ENCODE measurements around the gene RGS7. TPM values are rescaled to one million over a fixed set of nuclear protein-coding genes. Genes with fewer than 3 reads are reported as not detected.

The RGS7 gene
- total and polyA plus RNA-seq, 2 of the 8 experiments (the other 6 are each of a cell fraction or from before 2014, with no cell fraction given) = 1.6 to 3.0 TPM

- TF ChIP-seq EZH2 (IDR thresholded peaks at IDR 0.05; ENCODE audit: low read depth, low read length, severe bottlenecking) = no peak
- no peak for TF ChIP-seq TAF1 (IDR thresholded peaks at IDR 0.05; ENCODE audit: low read depth, low read length)
- no peak for TF ChIP-seq BRCA1 (IDR thresholded peaks at IDR 0.05; ENCODE audit: low read depth, low read length)
- TF ChIP-seq BACH1 (IDR thresholded peaks at IDR 0.05; ENCODE audit: low read length) = no peak
- TF ChIP-seq CHD7 (IDR thresholded peaks at IDR 0.05; ENCODE audit: insufficient replicate concordance, low read length) = no peak
- no peak for TF ChIP-seq SP1 (IDR thresholded peaks at IDR 0.05; ENCODE audit: low read depth, low read length)
- no peak for TF ChIP-seq HDAC2 (IDR thresholded peaks at IDR 0.05; ENCODE audit: borderline replicate concordance in 1 of 2, low read depth in 2 of 2, low read length in 2 of 2)
- TF ChIP-seq POLR2A (IDR thresholded peaks at IDR 0.05; ENCODE audit: control extremely low read depth in 1 of 2, low read depth in 2 of 2, low read length in 2 of 2) = no peak
Measured at GRCh38 chr1:241063276-241063675, 293.7 kb downstream of the RGS7 start (continued).
